HEK293 (cell line): ENCODE results near the gene AEBP1.
A peak's percentile ranks its signal among the peaks of the same experiment; 100 is the strongest.

Source experiments
- CTCF ChIA-PET: fragments of 350-600 bp; formaldehyde crosslinking; extraction: SDS; loops from one replicate; lab custom pipeline; 2021; ENCODE audit warnings: antibody characterized with exemption; lab: Yijun Ruan, JAX
- POLR2A ChIA-PET: fragments of 300-600 bp; formaldehyde crosslinking; extraction: SDS; loops from one replicate; lab custom pipeline; 2020; ENCODE audit warnings: antibody characterized with exemption, inconsistent platforms; lab: Yijun Ruan, JAX
- H3K27ac ChIP-seq: fragments of 200-500 bp; sonication (Bioruptor generic); 2 replicates; pipeline ENCODE4 v1.5.1; 2014; ENCODE audit warnings: low read depth, low read length, control low read depth, inconsistent platforms; ENCODE audit errors: extremely low read depth
- H3K36me3 ChIP-seq, 2 experiments: fragments of 200-500 bp in 1 of 2; sonication (Bioruptor generic) in 1 of 2; 1 replicate in 1 of 2; 2 replicates in 1 of 2; pipeline ENCODE4 v1.5.1; 2014 to 2017; ENCODE audit warnings: inconsistent platforms in 2 of 2, low read length in 2 of 2; ENCODE audit not compliant: control insufficient read depth in 2 of 2, insufficient read depth in 1 of 2
- H3K4me1 ChIP-seq: fragments of 200-500 bp; sonication (Bioruptor generic); 2 replicates; pipeline ENCODE4 v1.5.1; 2014; ENCODE audit warnings: mild to moderate bottlenecking, low read length, inconsistent platforms; ENCODE audit not compliant: control insufficient read depth, insufficient read depth
- H3K4me3 ChIP-seq: 2 replicates; pipeline ENCODE4 v1.5.1; 2011; ENCODE audit warnings: low read depth, mild to moderate bottlenecking, control low read depth, low read length, moderate library complexity
- H3K9me3 ChIP-seq: fragments of 200-500 bp; sonication (Bioruptor generic); 2 replicates; pipeline ENCODE4 v1.5.1; 2014; ENCODE audit warnings: low read depth, low read length, inconsistent platforms; ENCODE audit not compliant: control insufficient read depth, insufficient read depth
- ATF2 ChIP-seq: fragments of 450-650 bp; formaldehyde crosslinking; IDR thresholded peaks from 2 replicates; pipeline ENCODE4 v1.5.1; 2016; ENCODE audit warnings: missing biosample characterization, missing genetic modification characterization, low read depth
- BCL11A ChIP-seq: fragments of 450-650 bp; formaldehyde crosslinking; IDR thresholded peaks from 2 replicates; pipeline ENCODE4 v1.5.1; 2016; ENCODE audit warnings: low read depth, missing biosample characterization, missing genetic modification characterization
- KLF17 ChIP-seq: fragments of 450-650 bp; formaldehyde crosslinking; IDR thresholded peaks from 2 replicates; pipeline ENCODE4 v1.5.1; 2016; ENCODE audit warnings: missing biosample characterization, missing genetic modification characterization
- ZBTB10 ChIP-seq: fragments of 450-650 bp; formaldehyde crosslinking; IDR thresholded peaks from 2 replicates; pipeline ENCODE4 v1.5.1; 2016; ENCODE audit warnings: missing biosample characterization, missing genetic modification characterization
- ZBTB48 ChIP-seq: fragments of 450-650 bp; formaldehyde crosslinking; IDR thresholded peaks from 2 replicates; pipeline ENCODE4 v1.5.1; 2016; ENCODE audit warnings: missing biosample characterization, missing genetic modification characterization
- ZFP37 ChIP-seq: fragments of 450-650 bp; formaldehyde crosslinking; IDR thresholded peaks from 2 replicates; pipeline ENCODE4 v1.5.1; 2016; ENCODE audit warnings: missing biosample characterization, missing genetic modification characterization
- ZFP69B ChIP-seq: fragments of 450-650 bp; formaldehyde crosslinking; IDR thresholded peaks from 2 replicates; pipeline ENCODE4 v1.5.1; 2016; ENCODE audit warnings: missing biosample characterization, missing genetic modification characterization
- ZIC2 ChIP-seq: fragments of 450-650 bp; formaldehyde crosslinking; IDR thresholded peaks from 2 replicates; pipeline ENCODE4 v1.5.1; 2016; ENCODE audit warnings: missing biosample characterization, missing genetic modification characterization
- ZNF155 ChIP-seq: fragments of 450-650 bp; formaldehyde crosslinking; IDR thresholded peaks from 2 replicates; pipeline ENCODE4 v1.5.1; 2016; ENCODE audit warnings: missing biosample characterization, missing genetic modification characterization
- ZNF16 ChIP-seq: fragments of 450-650 bp; formaldehyde crosslinking; IDR thresholded peaks from 2 replicates; pipeline ENCODE4 v1.5.1; 2016; ENCODE audit warnings: low read depth, missing biosample characterization, missing genetic modification characterization
- ZNF26 ChIP-seq: fragments of 450-650 bp; formaldehyde crosslinking; IDR thresholded peaks from 2 replicates; pipeline ENCODE4 v1.5.1; 2016; ENCODE audit warnings: missing biosample characterization, missing genetic modification characterization
- ZNF302 ChIP-seq: fragments of 450-650 bp; formaldehyde crosslinking; IDR thresholded peaks from 2 replicates; pipeline ENCODE4 v1.5.1; 2016; ENCODE audit warnings: missing biosample characterization, missing genetic modification characterization, low read depth
- ZNF426 ChIP-seq: fragments of 450-650 bp; formaldehyde crosslinking; IDR thresholded peaks from 2 replicates; pipeline ENCODE4 v1.5.1; 2017; ENCODE audit warnings: missing biosample characterization, missing genetic modification characterization, mild to moderate bottlenecking, inconsistent platforms, moderate library complexity
- ZNF621 ChIP-seq: fragments of 450-650 bp; formaldehyde crosslinking; IDR thresholded peaks from 2 replicates; pipeline ENCODE4 v1.5.1; 2017; ENCODE audit warnings: missing biosample characterization, missing genetic modification characterization
- ZNF639 ChIP-seq: fragments of 450-650 bp; formaldehyde crosslinking; IDR thresholded peaks from 2 replicates; pipeline ENCODE4 v1.5.1; 2016; ENCODE audit warnings: missing biosample characterization, missing genetic modification characterization
- ZNF791 ChIP-seq: fragments of 450-650 bp; formaldehyde crosslinking; IDR thresholded peaks from 2 replicates; pipeline ENCODE4 v1.5.1; 2016; ENCODE audit warnings: missing biosample characterization, missing genetic modification characterization
- TF ChIP-seq, protein P1 (sequence below): fragments of 450-650 bp; formaldehyde crosslinking; IDR thresholded peaks from 2 replicates; pipeline ENCODE4 v1.5.1; 2016; ENCODE audit warnings: missing biosample characterization, missing genetic modification characterization
- TF ChIP-seq, protein P2 (sequence below): fragments of 450-650 bp; formaldehyde crosslinking; IDR thresholded peaks from 2 replicates; pipeline ENCODE4 v1.5.1; 2016; ENCODE audit warnings: missing biosample characterization, missing genetic modification characterization

Gene AEBP1

GRCh38 chr7:44100458-44101302 lies 3.5 kb upstream of the AEBP1 start:
- TF ChIP-seq, protein P1, sequence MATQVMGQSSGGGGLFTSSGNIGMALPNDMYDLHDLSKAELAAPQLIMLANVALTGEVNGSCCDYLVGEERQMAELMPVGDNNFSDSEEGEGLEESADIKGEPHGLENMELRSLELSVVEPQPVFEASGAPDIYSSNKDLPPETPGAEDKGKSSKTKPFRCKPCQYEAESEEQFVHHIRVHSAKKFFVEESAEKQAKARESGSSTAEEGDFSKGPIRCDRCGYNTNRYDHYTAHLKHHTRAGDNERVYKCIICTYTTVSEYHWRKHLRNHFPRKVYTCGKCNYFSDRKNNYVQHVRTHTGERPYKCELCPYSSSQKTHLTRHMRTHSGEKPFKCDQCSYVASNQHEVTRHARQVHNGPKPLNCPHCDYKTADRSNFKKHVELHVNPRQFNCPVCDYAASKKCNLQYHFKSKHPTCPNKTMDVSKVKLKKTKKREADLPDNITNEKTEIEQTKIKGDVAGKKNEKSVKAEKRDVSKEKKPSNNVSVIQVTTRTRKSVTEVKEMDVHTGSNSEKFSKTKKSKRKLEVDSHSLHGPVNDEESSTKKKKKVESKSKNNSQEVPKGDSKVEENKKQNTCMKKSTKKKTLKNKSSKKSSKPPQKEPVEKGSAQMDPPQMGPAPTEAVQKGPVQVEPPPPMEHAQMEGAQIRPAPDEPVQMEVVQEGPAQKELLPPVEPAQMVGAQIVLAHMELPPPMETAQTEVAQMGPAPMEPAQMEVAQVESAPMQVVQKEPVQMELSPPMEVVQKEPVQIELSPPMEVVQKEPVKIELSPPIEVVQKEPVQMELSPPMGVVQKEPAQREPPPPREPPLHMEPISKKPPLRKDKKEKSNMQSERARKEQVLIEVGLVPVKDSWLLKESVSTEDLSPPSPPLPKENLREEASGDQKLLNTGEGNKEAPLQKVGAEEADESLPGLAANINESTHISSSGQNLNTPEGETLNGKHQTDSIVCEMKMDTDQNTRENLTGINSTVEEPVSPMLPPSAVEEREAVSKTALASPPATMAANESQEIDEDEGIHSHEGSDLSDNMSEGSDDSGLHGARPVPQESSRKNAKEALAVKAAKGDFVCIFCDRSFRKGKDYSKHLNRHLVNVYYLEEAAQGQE (tag by site-specific recombination): peak; percentile 49; the same call in 1 of the 2 replicates
- TF ChIP-seq, protein P2, sequence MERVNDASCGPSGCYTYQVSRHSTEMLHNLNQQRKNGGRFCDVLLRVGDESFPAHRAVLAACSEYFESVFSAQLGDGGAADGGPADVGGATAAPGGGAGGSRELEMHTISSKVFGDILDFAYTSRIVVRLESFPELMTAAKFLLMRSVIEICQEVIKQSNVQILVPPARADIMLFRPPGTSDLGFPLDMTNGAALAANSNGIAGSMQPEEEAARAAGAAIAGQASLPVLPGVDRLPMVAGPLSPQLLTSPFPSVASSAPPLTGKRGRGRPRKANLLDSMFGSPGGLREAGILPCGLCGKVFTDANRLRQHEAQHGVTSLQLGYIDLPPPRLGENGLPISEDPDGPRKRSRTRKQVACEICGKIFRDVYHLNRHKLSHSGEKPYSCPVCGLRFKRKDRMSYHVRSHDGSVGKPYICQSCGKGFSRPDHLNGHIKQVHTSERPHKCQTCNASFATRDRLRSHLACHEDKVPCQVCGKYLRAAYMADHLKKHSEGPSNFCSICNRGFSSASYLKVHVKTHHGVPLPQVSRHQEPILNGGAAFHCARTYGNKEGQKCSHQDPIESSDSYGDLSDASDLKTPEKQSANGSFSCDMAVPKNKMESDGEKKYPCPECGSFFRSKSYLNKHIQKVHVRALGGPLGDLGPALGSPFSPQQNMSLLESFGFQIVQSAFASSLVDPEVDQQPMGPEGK: 0 out of 2 replicates have a peak, but pooled peaks have one; percentile 29
- TF ChIP-seq ATF2 (tag by site-specific recombination) (no peak), ZNF26 (tag by site-specific recombination) (no peak), ZIC2 (0 out of 2 replicates have a peak, but pooled peaks have one; percentile 29)
- TF ChIP-seq, all 188 proteins: peak for 3
- Histone ChIP-seq H3K4me3 (no peak overlapping the region), H3K4me1 (no peaks in the 10 kb centered on the region), H3K36me3 (no peaks in the 10 kb centered on the region), H3K9me3 (no peaks in the 10 kb centered on the region), H3K27ac (no peak overlapping the region)
- CTCF ChIA-PET: no interaction called here
- POLR2A ChIA-PET: no interaction called here

DNA sequence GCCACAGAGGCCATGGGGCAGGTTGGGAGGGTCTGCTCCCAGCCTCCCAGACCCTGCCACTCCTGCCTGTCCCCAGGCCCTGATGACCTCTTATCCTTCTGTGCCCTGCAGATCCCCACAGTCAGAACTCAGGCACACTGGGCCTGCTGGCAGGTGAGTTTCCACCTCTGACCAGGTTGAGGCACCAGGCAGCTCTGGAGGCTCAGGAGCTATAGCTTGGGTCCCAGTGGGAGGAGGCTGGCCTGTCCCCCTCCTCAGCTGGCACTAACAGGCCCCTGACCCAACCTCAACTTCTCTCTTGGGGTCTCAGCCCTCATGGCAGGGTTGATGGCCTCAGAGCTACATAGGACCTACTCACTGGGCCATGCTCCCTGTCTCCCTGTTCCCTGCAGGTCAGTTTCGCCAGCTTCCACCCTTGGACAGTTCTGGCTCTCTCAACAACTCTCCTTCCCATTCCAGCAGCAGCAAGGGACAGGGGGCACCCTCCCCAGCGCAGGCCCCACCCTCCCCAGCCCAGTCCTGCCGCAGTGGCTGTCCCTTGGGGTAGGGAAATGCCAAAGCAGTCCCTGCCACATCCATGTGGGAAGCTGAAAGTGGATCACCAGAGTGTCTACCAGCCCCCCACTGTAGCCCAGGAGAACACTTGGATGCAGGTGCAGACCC lies 2.7 kb upstream of the AEBP1 start:
- ChIA-PET CTCF (interaction anchor here (1.3 kb wide), 1 partner anchor 96 kb away, joined by 3 read pairs; no protein-coding TSS in a partner anchor), POLR2A (no interaction called here)
- Histone ChIP-seq H3K36me3 (no peaks in the 10 kb centered on the region), H3K9me3 (no peaks in the 10 kb centered on the region), H3K4me1 (no peaks in the 10 kb centered on the region), H3K27ac (no peak overlapping the region), H3K4me3 (no peak overlapping the region)
- TF ChIP-seq ZNF426 (tag by site-specific recombination) (no peak), ZFP37 (tag by site-specific recombination) (no peak), ZNF16 (tag by site-specific recombination) (no peak), ZNF639 (tag by site-specific recombination) (no peak), KLF17 (no peak), ZNF621 (tag by site-specific recombination) (no peak), ZNF155 (no peak), ZNF302 (no peak), ZBTB10 (tag by site-specific recombination) (no peak), ZBTB48 (no peak), ZFP69B (no peak), BCL11A (tag by site-specific recombination) (no peak), ZNF791 (tag by site-specific recombination) (no peak)
